DND-41 (cell line): ENCODE measurements around the gene SLC1A7.
A peak's percentile ranks its signal among the peaks of the same experiment; 100 is the strongest.

Source experiments
- EZH2 ChIP-seq: IDR thresholded peaks from 3 replicates; pipeline ENCODE4 v1.6.1; 2012; ENCODE audit warnings: borderline replicate concordance, low read depth, mild to moderate bottlenecking, moderate library complexity, low read length, inconsistent platforms; ENCODE audit not compliant: severe bottlenecking
- TF ChIP-seq, protein P1 (sequence below): IDR thresholded peaks from 2 replicates; pipeline ENCODE4 v1.5.1; 2012; ENCODE audit warnings: borderline replicate concordance, low read length, moderate library complexity, mild to moderate bottlenecking; ENCODE audit not compliant: poor library complexity, severe bottlenecking; ENCODE audit errors: extremely low read depth

DNA sequence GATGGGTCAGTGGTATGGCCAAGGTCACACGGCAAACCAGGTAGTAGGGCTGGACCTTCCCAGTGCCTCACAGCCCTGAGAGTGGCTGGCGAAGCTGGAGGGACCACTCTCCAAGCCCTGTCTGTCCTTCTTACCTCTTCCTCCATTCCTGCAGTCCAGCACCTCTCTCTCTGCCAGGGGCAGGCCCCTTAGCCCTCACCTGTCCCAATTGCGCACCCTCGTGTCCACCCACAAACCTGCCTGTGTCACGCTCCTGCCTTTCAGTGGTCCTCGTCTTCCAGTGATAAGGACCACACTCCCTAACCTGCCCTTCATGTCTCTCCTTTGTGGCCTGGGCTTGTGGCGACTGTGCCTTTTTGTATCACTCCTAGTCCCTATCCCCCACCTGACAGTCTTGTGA lies 77.0 kb downstream of the SLC1A7 start:
- TF ChIP-seq, protein P1, sequence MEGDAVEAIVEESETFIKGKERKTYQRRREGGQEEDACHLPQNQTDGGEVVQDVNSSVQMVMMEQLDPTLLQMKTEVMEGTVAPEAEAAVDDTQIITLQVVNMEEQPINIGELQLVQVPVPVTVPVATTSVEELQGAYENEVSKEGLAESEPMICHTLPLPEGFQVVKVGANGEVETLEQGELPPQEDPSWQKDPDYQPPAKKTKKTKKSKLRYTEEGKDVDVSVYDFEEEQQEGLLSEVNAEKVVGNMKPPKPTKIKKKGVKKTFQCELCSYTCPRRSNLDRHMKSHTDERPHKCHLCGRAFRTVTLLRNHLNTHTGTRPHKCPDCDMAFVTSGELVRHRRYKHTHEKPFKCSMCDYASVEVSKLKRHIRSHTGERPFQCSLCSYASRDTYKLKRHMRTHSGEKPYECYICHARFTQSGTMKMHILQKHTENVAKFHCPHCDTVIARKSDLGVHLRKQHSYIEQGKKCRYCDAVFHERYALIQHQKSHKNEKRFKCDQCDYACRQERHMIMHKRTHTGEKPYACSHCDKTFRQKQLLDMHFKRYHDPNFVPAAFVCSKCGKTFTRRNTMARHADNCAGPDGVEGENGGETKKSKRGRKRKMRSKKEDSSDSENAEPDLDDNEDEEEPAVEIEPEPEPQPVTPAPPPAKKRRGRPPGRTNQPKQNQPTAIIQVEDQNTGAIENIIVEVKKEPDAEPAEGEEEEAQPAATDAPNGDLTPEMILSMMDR = peak; percentile 36
- no peak for TF ChIP-seq EZH2
